Endothelial cell of umbilical vein (primary cell): ENCODE measurements around the gene PLXNA1. TPM values are rescaled to one million over a fixed set of nuclear protein-coding genes. Genes with fewer than 3 reads are reported as not detected.

Experiments used
- BruUV-seq: library from RNA; stranded (reverse); fragments of 400-500 nt; replicated peaks from 2 replicates; lab custom pipeline; 2021; lab: Mats Ljungman, UMichigan
- CTCF ChIA-PET: fragments of 300-600, 350-600 bp; sonication (Branson Sonifier 250); formaldehyde crosslinking; loops from one replicate; lab custom pipeline; 2021; ENCODE audit warnings: antibody characterized with exemption, inconsistent platforms; lab: Charles Lee
- POLR2A ChIA-PET: fragments of 300-600, 350-600 bp; sonication (Branson Sonifier 250); formaldehyde crosslinking; loops from one replicate; lab custom pipeline; 2021; ENCODE audit warnings: antibody characterized with exemption, inconsistent platforms; lab: Charles Lee
- DNase-seq: peaks from one replicate; pipeline ENCODE4 v3.0.0-alpha.2; 2011; ENCODE audit warnings: low read depth, low spot score
- FAIRE-seq: peaks from 2 replicates; lab custom pipeline; 2011; peaks lifted over from hg19 to GRCh38; lab: Jason Lieb, UNC
- H2AFZ ChIP-seq: 2 replicates; pipeline ENCODE4 v1.6.0; 2012; ENCODE audit warnings: low read depth, low read length, control low read depth, inconsistent platforms
- H3K27ac ChIP-seq: 2 replicates; pipeline ENCODE4 v1.5.1; 2011; ENCODE audit warnings: low read depth, mild to moderate bottlenecking, control low read depth, low read length, moderate library complexity; ENCODE audit not compliant: insufficient read depth
- H3K27me3 ChIP-seq, 2 experiments: 2 replicates each; pipeline versions ENCODE4 v1.6.0 to v1.6.1; 2011; ENCODE audit warnings: low read length in 2 of 2, mixed read lengths in 1 of 2; ENCODE audit not compliant: control insufficient read depth in 2 of 2, insufficient read depth in 2 of 2
- H3K36me3 ChIP-seq, 2 experiments: 2 replicates in 1 of 2; 3 replicates in 1 of 2; pipeline ENCODE4 v1.5.1; 2011; ENCODE audit warnings: low read length in 2 of 2, mild to moderate bottlenecking in 1 of 2, moderate library complexity in 1 of 2; ENCODE audit not compliant: control insufficient read depth in 2 of 2, insufficient read depth in 2 of 2; ENCODE audit errors: extremely low read depth in 1 of 2
- H3K4me1 ChIP-seq: 3 replicates; pipeline ENCODE4 v1.5.1; 2011; ENCODE audit warnings: mild to moderate bottlenecking, low read length; ENCODE audit not compliant: control insufficient read depth, insufficient read depth; ENCODE audit errors: extremely low read depth
- H3K4me2 ChIP-seq: 2 replicates; pipeline ENCODE4 v1.6.1; 2011; ENCODE audit warnings: low read length, control low read depth, mixed read lengths; ENCODE audit not compliant: insufficient read depth
- H3K4me3 ChIP-seq, 3 experiments: fragments of 200-600 bp in 1 of 3; sonication (generic), shearing (Covaris generic) in 1 of 3; replicated peaks in 1 of 3; 2 replicates each; pipeline ENCODE4 v1.5.1; 2011 to 2016; ENCODE audit warnings: control low read depth in 3 of 3, low read length in 3 of 3, mild to moderate bottlenecking in 2 of 3, inconsistent platforms in 1 of 3, low read depth in 1 of 3, moderate library complexity in 1 of 3; ENCODE audit not compliant: insufficient read depth in 1 of 3
- H3K79me2 ChIP-seq: 2 replicates; pipeline ENCODE4 v1.6.0; 2012; ENCODE audit warnings: low read length, inconsistent platforms; ENCODE audit not compliant: control insufficient read depth, insufficient read depth
- H3K9ac ChIP-seq: replicated peaks from 2 replicates; pipeline ENCODE3; 2011; ENCODE audit warnings: low read length, control low read depth; ENCODE audit not compliant: insufficient read depth; ENCODE audit errors: extremely low read depth
- H3K9me1 ChIP-seq: replicated peaks from 3 replicates; pipeline ENCODE4 v1.6.0; 2011; ENCODE audit warnings: mild to moderate bottlenecking, low read length; ENCODE audit not compliant: control insufficient read depth, insufficient read depth; ENCODE audit errors: extremely low read depth
- H3K9me3 ChIP-seq: replicated peaks from 2 replicates; pipeline ENCODE4 v1.5.1; 2012; ENCODE audit warnings: low read length, inconsistent platforms; ENCODE audit not compliant: control insufficient read depth, insufficient read depth
- H4K20me1 ChIP-seq: replicated peaks from 2 replicates; pipeline ENCODE3; 2011; ENCODE audit warnings: mild to moderate bottlenecking, low read length; ENCODE audit not compliant: control insufficient read depth, insufficient read depth; ENCODE audit errors: extremely low read depth
- CTCF ChIP-seq, 2 donors: IDR thresholded peaks; 1 replicate in 1 of 2; 2 replicates in 1 of 2; pipeline ENCODE4 v1.5.1; 2011; ENCODE audit warnings: low read length in 2 of 2, mild to moderate bottlenecking in 2 of 2, moderate library complexity in 2 of 2, control low read depth in 1 of 2, inconsistent platforms in 1 of 2, low read depth in 1 of 2; ENCODE audit not compliant: insufficient read depth in 1 of 2; ENCODE audit errors: extremely low read depth in 1 of 2
- EZH2 ChIP-seq: IDR thresholded peaks from 2 replicates; pipeline ENCODE4 v1.6.1; 2012; ENCODE audit warnings: borderline replicate concordance, low read depth, mild to moderate bottlenecking, moderate library complexity, low read length, inconsistent platforms; ENCODE audit not compliant: severe bottlenecking
- FOS ChIP-seq: IDR thresholded peaks from 2 replicates; pipeline ENCODE4 v1.6.1; 2011; ENCODE audit warnings: mild to moderate bottlenecking, low read length, moderate library complexity, borderline replicate concordance; ENCODE audit not compliant: insufficient read depth
- GATA2 ChIP-seq: IDR thresholded peaks from 2 replicates; pipeline ENCODE4 v1.7.0; 2011; ENCODE audit warnings: low read depth, mild to moderate bottlenecking, moderate library complexity, mixed read lengths, low read length; ENCODE audit not compliant: insufficient read length, insufficient read depth
- JUN ChIP-seq: IDR thresholded peaks from 2 replicates; pipeline ENCODE4 v1.6.1; 2011; ENCODE audit warnings: borderline replicate concordance, low read depth; ENCODE audit not compliant: insufficient read length, insufficient read depth
- MAX ChIP-seq: IDR thresholded peaks from 2 replicates; pipeline ENCODE4 v1.6.1; 2011; ENCODE audit not compliant: insufficient read depth, insufficient read length
- MYC ChIP-seq: IDR thresholded peaks from one replicate; pipeline ENCODE4 v1.6.1; 2011; ENCODE audit warnings: mild to moderate bottlenecking, low read depth, low read length
- POLR2A ChIP-seq: IDR thresholded peaks from 2 replicates; pipeline ENCODE4 v1.6.1; 2012; ENCODE audit warnings: low read depth, mild to moderate bottlenecking, control low read depth, low read length
- POLR2AphosphoS5 ChIP-seq: IDR thresholded peaks from 2 replicates; pipeline ENCODE4 v1.6.1; 2012; ENCODE audit warnings: low read depth, mild to moderate bottlenecking, control low read depth, low read length, moderate library complexity; ENCODE audit not compliant: insufficient read depth
- dilution Hi-C: fragments of 300-500 bp; cut with MboI; formaldehyde crosslinking; loops from one replicate; pipeline ENCODE4 v1.15.0; 2019; ENCODE audit warnings: low sequenced_read_pairs; ENCODE audit not compliant: extremely low pct_ligation_motif_present
- intact Hi-C: fragments of 100-400 bp; cut with micrococcal nuclease; formaldehyde crosslinking; loops from one replicate; pipeline ENCODE4 v1.10.0; 2022
- polyA plus RNA-seq, 4 experiments: library from polyadenylated mRNA; depleted of rRNA in 3 of 4; stranded (reverse) in 3 of 4; unstranded in 1 of 4; fragments of >200 nt; gene quantifications; 2 replicates each; pipeline versions ENCODE4 v1.2.1 to v1.2.3, GENCODE V29; 2011 to 2012; ENCODE audit warnings: missing spikeins in 1 of 4
- total RNA-seq: library from RNA; stranded (reverse); gene quantifications from 2 replicates; pipeline ENCODE4 v1.2.3, GENCODE V29; 2021

PLXNA1 gene
- total and polyA plus RNA-seq, 2 donors (not counting 3 experiments of a cell fraction or from before 2014, with no cell fraction given): 14.1 to 18.4 TPM

GRCh38 chr3:126987129-126987528, 4.2 kb downstream of the PLXNA1 start:
- no peaks in the 10 kb centered on the region for H3K9me3 ChIP-seq
- H3K4me2 ChIP-seq: no peak overlapping the region
- BruUV-seq: no TSS peak
- H3K4me1 ChIP-seq: peaks cover 11% of the 10 kb centered on the region
- ChIA-PET CTCF (interaction anchor here (2.7 kb wide), 1 partner anchor 15 kb away, joined by 9 read pairs; no protein-coding TSS in a partner anchor), POLR2A (no interaction called here)
- H3K4me3 ChIP-seq: no peak overlapping the region
- no peak overlapping the region for H2AFZ ChIP-seq
- no peaks in the 10 kb centered on the region for H4K20me1 ChIP-seq
- H3K79me2 ChIP-seq: no peaks in the 10 kb centered on the region
- H3K27me3 ChIP-seq: no peaks in the 10 kb centered on the region
- intact Hi-C loops: no loop called here
- H3K27ac ChIP-seq: no peak overlapping the region
- H3K9me1 ChIP-seq: no peaks in the 10 kb centered on the region
- DNase-seq: no peak
- no peak for FAIRE-seq
- peaks cover 0 to 2% of the 10 kb centered on the region in 2 experiments for H3K36me3 ChIP-seq
- H3K9ac ChIP-seq: no peak overlapping the region
- dilution Hi-C loops: no loop called here
- TF ChIP-seq CTCF (IDR thresholded peaks at IDR 0.05; ENCODE audit: extremely low read depth in 1 of 2, insufficient read depth in 1 of 2, low read depth in 1 of 2, low read length in 2 of 2) (no peak), FOS (no peak), JUN (no peak), MYC (no peak), EZH2 (no peak), MAX (no peak), POLR2A (no peak), POLR2AphosphoS5 (no peak), GATA2 (no peak)
